Measurements from ENCODE around the gene RASEF. TPM values are rescaled to one million over a fixed set of nuclear protein-coding genes. Genes with fewer than 3 reads are reported as not detected.

RASEF gene
- polyA plus RNA-seq, 10 donors: 0.28 to 1.2 (median 0.59) TPM

DNA sequence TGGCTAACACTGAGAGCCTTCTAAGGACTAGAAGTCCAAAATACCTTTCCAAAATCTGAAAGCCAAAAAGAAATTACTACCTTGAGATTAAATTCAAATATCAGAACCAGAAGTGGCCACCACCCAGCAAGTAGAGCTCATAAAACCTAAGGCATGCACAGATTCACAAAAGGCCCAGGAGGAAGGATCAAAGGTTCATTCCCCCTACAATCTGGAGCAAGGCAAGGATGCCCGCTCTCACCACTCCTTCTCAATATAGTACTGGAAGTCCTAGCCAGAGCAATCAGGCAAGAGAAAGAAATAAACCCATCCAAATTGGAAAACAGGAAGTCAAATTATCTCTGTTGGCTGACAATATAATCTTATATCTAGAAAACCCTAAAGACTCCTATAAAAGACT, 6.0 kb downstream of the RASEF start:
- no peak for DNase-seq

DNA sequence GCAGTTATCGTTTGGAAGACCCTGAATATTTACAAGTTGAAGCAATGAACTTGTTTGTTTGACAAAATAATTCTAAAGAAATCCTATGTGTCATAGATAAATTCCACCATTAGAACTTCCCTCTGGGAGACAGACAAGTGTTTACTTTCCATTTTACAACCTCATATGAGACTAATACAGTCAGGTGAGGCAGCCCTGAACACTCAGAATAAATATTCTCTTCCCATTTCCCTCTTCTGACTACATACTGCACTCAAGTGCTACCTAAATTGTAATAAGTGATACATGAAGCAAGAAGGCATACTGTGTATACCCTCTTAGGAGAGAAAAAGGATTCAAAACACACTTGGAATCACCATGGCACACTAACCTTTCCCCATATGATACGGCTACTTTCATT, 6.8 kb downstream of the RASEF start:
- no peak for DNase-seq

DNA sequence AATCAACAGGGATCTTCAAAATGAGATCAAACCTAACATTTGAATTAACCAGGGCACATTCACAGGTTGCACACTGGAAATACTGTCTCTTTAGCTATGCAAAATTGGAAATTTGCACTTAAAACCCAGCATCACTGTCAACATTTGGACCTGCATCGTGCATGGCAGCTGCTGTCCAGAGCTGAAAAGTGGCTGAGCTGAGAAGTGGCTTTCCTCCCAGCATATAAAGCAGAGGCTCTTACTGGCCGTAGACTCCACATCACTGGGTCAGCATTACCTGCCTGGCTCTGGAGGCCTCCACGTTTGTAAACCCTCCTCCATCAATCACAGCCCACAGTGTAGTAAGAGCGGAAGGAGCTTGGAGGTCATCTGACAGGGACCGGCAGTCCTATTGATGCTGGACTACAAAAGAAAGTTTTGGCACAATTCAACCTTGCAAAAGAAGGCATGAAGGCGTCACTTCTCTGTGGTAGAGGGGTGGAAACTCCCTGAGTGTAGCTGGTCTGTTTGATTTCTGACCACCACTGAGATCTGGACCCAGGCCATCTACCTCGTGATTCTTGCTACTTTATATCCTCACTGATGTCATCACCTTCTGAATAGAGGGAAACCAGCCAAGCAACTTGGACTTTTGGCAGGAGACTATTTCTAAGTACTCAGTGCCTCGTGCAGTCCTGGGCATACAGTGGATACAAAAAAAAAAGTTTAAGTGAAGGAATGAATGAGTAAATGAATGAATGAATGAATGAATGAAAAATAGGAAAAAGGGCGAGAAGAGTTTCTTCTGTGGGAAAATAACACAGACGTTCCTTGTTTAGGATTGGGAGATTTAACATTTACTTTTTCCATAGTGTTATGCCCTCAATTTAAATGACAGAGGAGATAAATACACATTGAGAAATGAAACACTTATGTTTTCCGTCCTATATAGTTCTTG, 14.8 kb downstream of the RASEF start:
- DNase-seq: no peak

DNA sequence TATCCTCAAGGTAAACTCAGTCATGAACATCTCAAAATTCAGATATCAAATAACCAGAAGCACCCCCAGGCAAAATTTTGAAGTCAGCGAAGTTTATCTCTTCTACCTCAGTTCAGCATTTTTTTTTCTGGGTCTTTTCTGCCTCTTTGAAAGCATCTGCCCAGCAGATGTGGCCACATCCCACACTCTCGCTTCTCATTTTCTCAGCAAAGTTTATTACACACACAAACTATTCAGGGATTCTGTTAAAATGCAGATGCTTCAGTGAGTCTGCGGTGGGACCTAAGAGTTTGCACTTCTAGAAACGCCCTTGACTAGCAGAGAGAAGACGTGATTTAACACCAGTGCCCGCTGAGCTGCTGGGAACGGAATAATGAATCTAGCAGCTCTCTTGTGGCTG, 19.3 kb downstream of the RASEF start:
- DNase-seq: peak in 1 of 3 donors; percentile 38

DNA sequence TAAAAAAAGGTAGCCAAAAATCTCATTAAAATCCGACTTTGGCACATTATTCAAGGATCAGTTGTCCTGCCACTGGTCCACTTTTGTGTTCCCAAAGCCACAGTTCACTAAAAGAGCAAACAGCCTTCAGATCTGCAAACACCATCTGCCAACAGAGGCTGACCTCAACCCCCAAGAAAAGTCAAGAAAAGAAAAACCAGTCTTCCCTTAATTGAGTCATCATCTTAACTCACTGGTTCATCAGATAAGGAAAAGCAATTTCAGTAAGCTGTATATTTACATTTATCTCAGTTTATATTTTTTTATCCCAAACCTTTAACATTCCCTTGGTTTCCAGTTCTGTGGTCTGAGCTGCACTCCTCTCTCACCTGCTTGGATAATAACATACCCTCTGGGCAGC, 21.2 kb downstream of the RASEF start:
- DNase-seq: no peak

DNA sequence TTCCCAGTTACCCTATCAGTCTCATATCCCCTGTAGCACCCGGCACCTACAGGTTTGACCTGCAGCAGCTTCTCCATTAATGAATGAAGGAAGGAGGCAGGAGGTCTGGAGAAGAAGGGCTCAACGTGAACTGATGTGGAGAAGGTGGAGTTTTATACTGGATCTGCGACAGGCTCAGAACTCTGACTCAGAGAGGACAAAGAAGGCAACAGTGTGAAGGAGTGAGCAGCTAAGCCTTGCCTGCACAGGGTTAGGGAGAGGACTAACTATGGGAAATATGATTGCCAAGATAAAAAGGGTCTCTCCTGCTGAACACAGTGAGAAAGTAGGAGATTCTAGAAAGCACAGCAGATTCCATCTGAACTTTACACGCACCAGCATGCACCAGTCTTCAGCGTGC, 23.6 kb downstream of the RASEF start:
- no peak for DNase-seq

DNA sequence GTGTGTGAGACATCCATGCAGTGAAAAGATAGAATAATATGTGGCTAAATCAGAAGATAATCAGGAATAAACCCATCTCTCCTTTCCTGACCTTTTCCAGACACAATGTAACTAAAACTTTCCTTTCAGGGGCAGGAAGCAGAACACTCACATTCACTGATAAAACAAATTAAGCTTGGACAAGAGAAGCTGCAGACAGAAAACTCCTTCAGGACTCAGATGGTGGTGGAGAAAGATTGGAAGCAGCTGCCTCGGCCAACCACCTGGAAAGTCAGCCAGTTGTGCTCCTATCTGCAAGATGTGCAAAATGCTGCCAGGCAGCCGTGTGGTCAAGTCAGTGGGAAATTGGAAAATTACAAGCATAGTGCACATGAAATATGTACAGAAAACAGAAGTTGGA, 26.9 kb downstream of the RASEF start:
- no peak for DNase-seq

DNA sequence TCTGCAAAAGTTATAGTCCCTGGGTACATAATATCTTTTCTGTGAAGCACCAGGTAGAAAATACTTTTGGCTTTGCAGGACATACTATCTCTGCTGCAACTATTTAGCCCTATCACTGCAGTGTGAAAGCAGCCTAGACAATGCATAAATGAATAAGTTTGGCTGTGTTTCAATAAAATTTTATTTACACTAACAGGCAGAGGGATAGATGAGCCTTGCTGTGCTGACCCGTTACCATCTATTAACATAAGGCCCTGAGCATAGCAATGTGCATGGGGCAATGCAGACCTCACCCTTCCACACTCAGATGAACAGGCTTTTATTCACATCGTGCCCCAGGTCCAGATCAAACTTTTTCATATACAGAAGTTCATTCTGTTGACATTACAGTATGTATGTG, 27.8 kb downstream of the RASEF start:
- no peak for DNase-seq

DNA sequence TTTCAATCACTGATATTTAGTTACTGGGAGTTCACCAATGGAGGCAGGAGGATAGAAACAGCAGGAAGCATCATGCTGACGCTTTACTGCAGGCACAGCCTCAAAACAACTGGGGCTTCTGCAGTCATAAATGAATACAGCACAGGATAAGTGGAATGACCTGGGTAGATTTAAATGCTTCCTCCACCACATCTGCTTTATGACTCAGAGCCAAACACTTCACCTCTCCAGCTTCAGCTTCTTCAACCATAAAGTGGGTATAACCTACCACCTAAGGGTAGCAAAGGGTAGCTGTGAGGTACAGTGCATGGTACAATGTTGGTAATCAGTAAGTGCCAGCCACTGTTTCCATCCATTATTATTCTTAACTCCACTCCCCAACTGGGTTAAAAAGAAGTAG, 28.4 kb downstream of the RASEF start:
- no peak for DNase-seq

DNA sequence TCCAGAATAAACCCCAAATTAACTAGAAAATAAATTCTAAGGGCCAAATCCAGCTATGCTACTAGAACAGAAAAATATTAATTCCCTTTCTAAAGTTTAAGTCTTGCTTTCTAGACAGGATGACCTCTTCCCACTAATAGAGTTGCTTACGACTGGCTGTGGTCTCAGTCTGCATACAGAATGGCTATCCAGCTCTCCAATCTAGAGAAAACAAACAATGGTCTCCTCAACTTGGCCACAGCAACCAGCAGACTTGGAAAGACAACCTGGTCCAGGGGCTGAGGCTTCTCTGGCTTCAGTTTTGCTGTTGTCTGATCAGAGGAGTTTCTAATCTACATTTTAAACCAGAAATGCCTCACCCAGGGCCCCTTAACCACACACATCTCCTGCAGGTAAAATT, 28.9 kb downstream of the RASEF start:
- no peak for DNase-seq

DNA sequence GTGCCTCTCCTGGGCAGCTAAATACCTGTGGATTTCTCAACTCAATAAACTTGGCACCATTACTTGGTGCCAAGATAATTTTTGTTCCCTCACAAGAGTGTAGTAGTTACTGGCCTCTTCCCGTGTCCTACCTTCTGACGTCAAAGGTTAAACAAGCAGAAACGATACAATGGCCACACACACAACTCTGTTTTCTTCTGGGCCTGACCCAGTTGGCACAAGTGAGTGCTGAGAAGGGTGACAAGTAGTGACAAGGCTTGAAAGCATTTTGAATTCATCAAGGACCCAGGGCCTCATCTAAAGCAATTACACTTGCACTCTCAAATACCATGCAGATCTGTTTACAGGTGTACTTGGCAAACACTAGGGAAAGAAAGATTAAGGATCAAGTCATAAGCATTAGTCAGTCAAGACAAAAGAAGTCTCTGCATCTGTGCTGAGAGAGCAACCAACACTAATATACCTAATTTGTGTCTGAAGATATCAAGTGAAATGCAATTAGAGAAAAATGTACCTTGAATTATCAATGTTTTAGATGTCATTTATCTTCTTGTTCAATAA, 30.8 kb downstream of the RASEF start:
- DNase-seq: no peak

DNA sequence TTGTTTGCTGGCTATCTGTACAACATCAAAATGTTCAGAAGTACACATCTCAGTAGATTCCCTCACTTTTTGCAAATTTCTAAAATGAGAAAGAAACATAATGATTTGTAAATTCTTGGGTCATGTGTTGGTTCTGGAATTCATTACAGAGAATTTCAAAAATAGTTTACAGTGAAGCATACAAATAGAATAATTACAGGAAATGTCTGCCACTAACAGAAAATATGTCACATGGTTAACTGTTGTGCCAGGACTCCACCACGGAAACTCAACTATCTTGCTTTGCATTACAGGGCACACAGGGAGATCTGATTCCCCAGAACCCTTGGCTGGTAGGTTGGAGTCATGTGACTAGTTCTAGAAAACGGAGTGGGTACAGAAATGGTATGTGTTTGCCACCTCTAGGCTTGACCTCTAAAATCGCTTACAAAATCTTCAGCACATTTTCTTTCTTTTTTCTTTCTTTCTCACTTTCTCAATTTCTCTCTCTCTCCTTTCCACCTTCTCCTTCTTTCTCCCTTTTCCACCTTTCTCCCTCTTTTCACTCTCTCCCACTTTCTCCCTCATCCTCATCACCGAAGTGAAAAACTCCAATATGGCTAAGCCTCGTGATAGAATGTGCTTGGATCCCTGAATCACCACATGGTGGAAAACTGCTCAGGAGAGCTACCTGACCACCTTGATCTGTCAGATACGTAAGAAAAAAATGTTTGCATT, 32.4 kb downstream of the RASEF start:
- DNase-seq: no peak

DNA sequence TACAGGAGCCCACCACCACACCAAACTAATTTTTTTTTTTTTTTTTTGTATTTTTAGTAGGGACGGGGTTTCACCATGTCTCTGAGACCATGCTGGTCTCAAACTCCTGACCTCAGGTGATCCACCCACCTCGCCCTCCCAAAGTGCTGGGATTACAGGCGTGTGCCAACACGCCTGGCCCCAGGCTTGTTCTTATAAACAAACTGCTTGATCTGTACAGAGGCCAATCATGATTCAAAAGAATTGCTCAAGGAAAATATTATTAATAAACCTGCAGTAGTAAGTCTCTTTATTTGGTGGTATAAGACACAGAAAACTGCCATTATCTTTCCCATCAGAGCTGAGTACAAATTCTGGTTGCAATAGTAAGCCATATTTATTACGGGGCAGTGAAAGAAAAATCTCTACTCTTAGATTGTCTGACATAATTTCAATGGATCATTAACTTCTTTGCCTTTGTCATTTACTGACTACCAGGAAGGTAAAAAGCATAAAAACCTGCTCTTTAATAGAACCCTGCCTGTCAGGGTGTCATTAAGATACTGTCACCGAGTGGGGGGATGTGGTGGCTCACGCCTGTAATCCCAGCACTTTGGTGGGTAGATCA, 33.3 kb downstream of the RASEF start:
- no peak for DNase-seq

DNA sequence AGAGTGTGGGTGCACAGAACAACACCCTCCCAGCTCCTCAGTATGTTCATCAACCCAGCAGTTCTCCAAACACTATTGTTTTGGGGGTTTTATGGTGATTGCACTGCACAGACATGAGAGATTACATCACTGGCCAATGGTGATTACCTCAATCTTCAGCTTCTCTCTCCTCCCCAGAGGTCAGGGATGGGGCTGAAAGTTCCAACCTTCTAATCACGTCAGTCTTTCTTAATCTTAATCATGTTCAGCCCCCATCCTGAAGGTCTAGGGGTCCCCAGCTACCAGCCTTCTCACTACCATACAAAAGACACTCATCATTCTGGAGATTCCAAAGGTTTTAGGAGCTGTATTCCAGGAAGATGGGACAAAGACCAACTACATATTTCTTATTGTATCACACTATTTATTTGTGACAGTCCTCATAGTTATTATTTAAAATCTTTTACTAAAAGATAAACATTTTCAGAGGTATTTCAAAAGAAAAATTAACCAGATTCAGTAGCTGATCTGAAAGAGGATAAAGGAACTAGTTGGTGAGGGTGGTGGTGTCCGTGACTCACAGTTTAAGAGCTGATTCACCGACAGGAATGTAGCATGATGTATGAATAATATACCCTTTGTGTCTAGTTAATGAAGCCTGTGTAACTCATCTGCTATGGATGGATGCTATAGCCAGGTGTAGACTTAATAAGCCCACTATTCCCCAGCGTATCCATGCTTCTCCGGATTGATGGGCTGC, 35.6 kb downstream of the RASEF start:
- peak in 1 of 3 donors; percentile 71 for DNase-seq

DNA sequence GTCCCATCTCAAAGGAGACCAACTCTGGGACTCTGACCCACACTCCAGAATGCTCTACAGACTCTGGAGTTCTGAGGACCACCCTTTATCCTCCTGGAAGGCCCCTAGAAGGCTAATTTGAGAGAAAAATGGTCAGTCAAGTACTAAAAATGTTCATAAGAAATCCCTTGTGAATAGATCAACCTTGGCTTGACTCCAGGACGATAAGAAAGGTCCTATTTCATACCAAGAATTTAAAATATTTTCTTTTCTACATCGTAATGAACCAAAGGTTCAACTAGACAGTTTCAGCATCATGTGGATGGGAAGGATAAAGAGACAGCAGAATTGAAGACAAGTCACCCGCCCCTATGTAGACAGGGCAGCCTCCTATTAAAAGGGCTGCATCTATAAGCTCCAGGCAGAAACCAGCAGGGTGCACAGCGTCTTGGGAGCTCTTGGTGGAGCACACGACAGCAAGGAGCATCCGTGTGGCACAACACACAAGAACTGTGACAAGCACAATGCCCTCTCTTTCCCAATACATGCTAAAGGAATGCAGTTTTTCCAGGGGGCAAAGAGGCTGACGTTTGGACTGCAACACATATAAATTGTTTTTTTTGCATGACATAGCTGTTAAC, 38.3 kb downstream of the RASEF start:
- no peak for DNase-seq

DNA sequence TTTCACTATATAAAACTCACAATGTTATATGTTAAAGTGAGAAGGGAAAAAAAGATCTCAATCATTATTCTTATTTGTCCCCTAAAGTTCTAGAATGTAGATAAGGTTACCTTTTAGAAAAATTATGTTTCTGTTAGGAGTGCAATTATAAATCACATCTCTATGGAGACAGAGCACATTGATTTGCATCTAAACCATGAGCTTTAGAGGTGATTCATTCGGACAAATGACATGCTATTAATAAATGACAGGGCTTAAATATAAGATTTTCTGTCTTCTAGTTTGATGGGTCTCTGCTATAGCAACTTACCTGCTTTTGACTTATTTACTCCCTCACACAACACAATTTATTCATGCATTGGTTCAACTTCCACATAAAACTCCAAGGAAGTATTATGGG, 39.8 kb downstream of the RASEF start:
- no peak for DNase-seq

DNA sequence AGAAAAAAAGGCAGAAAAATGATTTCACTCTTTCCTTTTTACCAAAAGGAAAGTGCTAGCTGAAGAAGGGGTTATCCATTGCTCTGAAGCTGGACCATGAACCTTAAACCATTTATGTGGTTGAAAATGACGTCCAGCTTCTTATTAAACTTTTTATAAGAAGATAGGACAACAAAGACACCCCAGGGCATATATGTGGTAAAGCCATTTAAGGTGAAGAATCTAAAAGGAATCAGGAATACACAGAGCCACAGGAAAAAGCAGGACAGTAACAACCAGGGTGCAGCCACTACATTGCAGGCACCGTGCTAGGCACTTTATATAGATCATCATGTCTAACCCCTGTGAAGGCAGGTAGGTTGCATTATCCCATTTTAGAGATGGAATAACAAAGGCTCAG, 42.1 kb downstream of the RASEF start:
- DNase-seq: no peak

DNA sequence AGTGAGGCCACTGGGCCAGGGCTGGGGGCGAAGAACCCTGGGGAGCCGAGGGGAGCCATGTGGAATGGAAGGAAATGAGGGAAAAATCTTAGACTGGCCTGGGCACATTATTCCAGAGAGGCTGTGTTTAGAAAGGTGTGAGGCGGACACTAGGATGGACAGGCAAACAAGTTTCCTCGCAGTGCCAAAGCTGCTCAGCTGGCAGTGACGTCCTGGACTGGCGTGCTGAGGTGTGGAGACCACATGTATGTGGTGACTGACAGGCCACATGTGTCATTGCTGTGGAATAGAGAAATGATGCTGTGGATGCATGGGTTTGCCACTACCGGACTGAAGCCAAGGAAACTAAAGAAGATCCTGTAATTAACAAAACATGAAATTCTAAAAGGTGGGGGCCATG, 42.6 kb downstream of the RASEF start:
- no peak for DNase-seq

DNA sequence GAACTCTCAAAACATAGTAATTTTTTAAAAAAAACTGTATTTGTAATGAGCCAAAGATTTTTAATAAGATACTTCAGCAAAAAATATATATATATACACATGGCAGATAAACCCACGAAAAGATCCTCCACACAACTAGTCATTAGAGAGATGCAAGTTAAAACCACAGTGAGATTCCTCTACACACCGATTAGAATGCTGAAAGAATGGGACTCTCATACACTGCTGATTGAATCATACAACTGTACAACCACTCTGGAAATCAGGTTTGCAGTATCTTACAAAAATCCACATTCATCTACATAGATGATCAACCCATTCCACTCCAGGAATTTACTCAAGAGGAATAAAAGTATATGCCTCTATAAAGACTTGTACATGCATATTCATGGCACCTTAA, 43.7 kb downstream of the RASEF start:
- DNase-seq: no peak

DNA sequence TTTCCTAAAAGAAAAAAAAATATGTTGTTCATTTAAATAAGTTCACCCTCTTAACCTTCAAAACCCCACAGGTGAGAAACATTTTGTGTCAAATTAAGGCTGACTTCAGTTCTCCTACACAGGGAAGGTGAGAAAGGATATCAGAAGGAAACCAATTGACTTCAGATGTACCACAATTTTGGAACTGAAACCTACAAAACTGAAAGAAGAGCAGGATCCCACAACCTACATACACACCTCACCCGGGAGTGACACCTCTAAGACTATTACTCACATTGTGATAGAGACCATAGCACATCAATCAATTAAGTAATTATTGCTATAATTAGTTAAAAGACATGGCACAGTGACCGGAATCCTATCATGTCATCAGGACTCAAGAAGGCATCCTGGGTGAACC, 47.0 kb downstream of the RASEF start:
- no peak for DNase-seq

DNA sequence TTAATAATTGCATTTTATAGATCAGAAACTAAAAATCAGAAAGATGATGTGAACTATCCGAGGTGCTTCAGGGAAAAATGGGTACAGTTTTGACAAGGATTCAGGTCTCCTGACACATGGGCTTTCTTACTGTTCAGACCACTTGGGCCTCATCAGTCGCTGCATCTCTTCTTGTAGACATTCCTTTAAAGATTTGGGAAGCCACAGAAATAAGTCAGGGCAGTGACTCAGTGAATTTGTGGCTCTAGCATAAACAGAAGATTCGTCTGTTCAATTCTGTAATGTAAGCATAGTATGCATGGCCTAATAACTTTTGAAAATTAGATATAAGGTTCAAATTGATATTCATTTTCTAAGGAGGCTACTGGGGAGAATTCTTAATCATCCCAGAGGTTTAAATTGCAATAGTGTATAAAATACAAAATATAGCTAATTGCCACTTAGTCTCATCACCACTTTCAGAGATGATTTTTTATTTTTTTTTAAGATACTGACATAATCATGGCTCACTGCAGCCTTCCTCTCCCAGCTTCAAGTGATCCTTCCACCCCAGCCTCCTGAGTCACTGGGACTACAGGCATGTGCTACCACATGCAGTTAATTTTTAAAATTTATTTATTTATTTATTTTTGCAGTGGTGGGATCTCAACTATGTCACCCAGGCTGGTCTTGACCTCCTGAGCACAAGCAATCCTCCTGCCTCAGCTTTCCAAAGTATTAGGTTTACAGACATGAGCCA, 48.9 kb downstream of the RASEF start:
- peak in 1 of 3 donors; percentile 57 for DNase-seq

Measured in muscle of back (tissue), 11 donors.